BE2C (cell line): ENCODE results near the gene OTUD4.

ENCODE experiments used
- DNase-seq: peaks from one replicate; pipeline ENCODE4 v3.0.0-alpha.2; 2020
- H3K27me3 ChIP-seq: fragments of 250-450 bp; sonication (Bioruptor Pico); 2 replicates; pipeline ENCODE4 v1.5.1; 2020; ENCODE audit warnings: mild to moderate bottlenecking
- H3K36me3 ChIP-seq: fragments of 250-450 bp; sonication (Bioruptor Pico); 2 replicates; pipeline ENCODE4 v1.5.1; 2020; ENCODE audit warnings: mild to moderate bottlenecking
- H3K4me1 ChIP-seq: fragments of 250-450 bp; sonication (Bioruptor Pico); 2 replicates; pipeline ENCODE4 v1.5.1; 2020
- H3K4me3 ChIP-seq: 2 replicates; pipeline ENCODE4 v1.5.1; 2011; ENCODE audit warnings: low read depth, low read length
- H3K9me3 ChIP-seq: fragments of 250-450 bp; sonication (Bioruptor Pico); 2 replicates; pipeline ENCODE4 v1.5.1; 2020
- TF ChIP-seq, protein P1 (sequence below): IDR thresholded peaks from 2 replicates; pipeline ENCODE4 v1.5.1; 2012; ENCODE audit warnings: mild to moderate bottlenecking, low read depth, low read length

Gene OTUD4

DNA sequence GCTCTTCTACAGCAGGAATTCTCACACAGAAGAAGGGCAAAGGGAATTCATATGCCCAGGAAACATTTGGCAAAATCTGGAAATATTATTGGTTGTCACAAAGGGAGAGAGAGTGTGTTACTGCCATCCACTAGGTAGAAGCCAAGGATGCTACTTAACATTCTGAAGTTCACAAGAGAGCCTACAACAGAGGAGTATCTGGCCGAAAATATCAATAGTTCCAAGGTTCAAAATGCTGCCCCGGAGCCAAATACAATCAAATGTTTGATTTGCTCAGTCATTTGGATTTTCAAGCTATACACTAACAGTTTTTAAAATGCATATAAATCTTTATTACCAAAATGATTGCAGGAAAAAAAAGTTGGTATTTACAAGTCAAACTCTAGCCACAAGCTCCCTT lies 18.8 kb downstream of the OTUD4 start:
- Histone ChIP-seq H3K4me3 (no peak overlapping the region), H3K9me3 (no peaks in the 10 kb centered on the region), H3K36me3 (peaks cover 50% of the 10 kb centered on the region), H3K4me1 (no peaks in the 10 kb centered on the region), H3K27me3 (no peaks in the 10 kb centered on the region)
- no peak for DNase-seq
- TF ChIP-seq, protein P1, sequence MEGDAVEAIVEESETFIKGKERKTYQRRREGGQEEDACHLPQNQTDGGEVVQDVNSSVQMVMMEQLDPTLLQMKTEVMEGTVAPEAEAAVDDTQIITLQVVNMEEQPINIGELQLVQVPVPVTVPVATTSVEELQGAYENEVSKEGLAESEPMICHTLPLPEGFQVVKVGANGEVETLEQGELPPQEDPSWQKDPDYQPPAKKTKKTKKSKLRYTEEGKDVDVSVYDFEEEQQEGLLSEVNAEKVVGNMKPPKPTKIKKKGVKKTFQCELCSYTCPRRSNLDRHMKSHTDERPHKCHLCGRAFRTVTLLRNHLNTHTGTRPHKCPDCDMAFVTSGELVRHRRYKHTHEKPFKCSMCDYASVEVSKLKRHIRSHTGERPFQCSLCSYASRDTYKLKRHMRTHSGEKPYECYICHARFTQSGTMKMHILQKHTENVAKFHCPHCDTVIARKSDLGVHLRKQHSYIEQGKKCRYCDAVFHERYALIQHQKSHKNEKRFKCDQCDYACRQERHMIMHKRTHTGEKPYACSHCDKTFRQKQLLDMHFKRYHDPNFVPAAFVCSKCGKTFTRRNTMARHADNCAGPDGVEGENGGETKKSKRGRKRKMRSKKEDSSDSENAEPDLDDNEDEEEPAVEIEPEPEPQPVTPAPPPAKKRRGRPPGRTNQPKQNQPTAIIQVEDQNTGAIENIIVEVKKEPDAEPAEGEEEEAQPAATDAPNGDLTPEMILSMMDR: no peak

DNA sequence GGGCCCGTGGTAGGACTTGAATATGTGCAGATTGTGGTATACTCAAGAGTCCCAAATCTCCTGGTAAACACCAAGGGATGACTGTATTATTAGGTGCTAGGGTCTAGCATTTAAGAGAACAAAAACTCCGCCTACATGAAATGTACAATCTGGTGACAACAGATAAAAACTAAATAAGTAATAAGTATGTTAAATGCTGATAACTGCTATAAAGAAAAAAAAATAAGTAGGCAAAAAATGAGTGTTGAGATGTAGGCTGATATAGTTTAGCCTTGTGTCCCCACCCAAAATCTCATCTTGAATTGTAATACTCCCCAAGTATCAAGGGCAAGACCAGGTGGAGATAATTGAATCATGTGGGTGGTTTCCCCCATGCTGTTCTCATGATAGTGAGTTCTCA lies 23.4 kb downstream of the OTUD4 start:
- H3K4me3 ChIP-seq: no peak overlapping the region
- H3K9me3 ChIP-seq: no peaks in the 10 kb centered on the region
- peaks cover 58% of the 10 kb centered on the region for H3K36me3 ChIP-seq
- no peak for DNase-seq
- TF ChIP-seq, protein P1: no peak
- no peaks in the 10 kb centered on the region for H3K27me3 ChIP-seq
- H3K4me1 ChIP-seq: no peaks in the 10 kb centered on the region

DNA sequence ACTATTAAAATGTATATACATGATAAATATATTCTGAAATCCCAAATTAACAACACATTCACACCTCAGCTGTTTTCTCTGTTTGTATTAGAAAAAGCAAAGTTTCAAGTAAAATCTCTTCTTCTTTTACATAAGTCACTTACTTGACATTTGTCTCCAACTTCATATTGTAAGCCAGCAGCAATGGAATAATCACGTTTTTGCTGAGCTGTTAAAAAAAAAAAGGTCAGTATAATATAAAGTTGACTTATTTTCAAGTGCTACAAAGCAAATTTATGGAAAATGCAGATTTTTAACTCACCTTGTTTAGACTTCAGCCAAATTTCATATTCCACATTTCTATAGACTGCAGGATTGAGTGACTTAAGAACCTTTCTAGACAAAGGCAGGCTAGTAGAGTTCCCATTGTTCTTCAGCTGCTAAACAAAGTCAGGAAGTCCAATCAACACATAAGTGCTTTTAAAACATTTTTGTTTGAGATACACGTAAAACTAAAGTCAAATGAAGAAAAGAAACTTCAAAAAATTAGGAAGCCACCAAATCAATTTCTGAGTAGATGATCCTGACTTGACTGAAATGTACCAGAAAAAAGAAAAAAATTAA lies 25.0 kb downstream of the OTUD4 start:
- Histone ChIP-seq H3K9me3 (no peaks in the 10 kb centered on the region), H3K27me3 (no peaks in the 10 kb centered on the region), H3K36me3 (peaks cover 57% of the 10 kb centered on the region), H3K4me1 (no peaks in the 10 kb centered on the region), H3K4me3 (no peak overlapping the region)
- DNase-seq: no peak
- TF ChIP-seq, protein P1: no peak

DNA sequence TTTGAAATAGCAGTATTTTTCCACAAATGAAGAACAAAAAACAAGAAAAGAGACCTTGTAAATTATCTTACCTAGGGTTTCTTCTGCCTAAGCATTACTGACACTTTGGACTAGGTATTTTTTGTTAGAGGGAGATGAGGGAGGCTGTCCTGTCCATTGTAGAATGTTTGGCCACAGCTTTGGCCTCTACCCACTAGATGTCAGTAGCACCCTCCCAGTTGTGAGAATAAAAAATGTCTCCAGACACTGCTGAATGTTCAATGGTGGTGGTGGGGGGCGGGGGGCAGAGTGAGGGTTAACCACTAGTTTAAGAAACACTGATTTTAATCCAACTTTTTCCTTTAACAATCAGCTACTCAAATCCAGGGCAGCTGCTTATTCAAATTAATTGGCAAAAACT lies 25.8 kb downstream of the OTUD4 start:
- peak; percentile 21 for DNase-seq
- H3K36me3 ChIP-seq: peaks cover 61% of the 10 kb centered on the region
- TF ChIP-seq, protein P1: peak; percentile 65

DNA sequence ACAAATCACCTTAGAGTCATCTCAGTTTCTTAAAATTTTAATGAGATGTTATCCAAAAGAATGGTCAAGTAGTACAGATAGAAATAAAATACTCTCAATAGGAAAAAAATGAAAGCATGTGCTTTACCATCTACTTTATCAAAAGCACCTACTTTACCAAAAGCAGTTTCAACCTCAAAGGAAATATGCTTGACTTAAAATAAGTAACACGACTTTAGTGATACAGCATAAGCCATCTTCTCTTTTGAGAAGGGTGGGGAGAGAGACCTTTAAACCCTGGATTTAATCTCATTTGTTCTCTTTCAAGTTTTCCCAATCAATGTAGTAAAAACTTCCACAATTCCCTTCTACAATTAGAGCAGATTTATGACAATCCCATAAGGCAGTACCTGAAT lies 26.5 kb downstream of the OTUD4 start:
- no peaks in the 10 kb centered on the region for H3K4me1 ChIP-seq
- TF ChIP-seq, protein P1: no peak
- H3K4me3 ChIP-seq: no peak overlapping the region
- peaks cover 62% of the 10 kb centered on the region for H3K36me3 ChIP-seq
- DNase-seq: no peak
- no peaks in the 10 kb centered on the region for H3K9me3 ChIP-seq
- H3K27me3 ChIP-seq: no peaks in the 10 kb centered on the region

More for the DNA sequence above, 25.8 kb downstream of the OTUD4 start:
- no peak overlapping the region for H3K4me3 ChIP-seq
- H3K4me1 ChIP-seq: no peaks in the 10 kb centered on the region
- no peaks in the 10 kb centered on the region for H3K9me3 ChIP-seq
- no peaks in the 10 kb centered on the region for H3K27me3 ChIP-seq

DNA sequence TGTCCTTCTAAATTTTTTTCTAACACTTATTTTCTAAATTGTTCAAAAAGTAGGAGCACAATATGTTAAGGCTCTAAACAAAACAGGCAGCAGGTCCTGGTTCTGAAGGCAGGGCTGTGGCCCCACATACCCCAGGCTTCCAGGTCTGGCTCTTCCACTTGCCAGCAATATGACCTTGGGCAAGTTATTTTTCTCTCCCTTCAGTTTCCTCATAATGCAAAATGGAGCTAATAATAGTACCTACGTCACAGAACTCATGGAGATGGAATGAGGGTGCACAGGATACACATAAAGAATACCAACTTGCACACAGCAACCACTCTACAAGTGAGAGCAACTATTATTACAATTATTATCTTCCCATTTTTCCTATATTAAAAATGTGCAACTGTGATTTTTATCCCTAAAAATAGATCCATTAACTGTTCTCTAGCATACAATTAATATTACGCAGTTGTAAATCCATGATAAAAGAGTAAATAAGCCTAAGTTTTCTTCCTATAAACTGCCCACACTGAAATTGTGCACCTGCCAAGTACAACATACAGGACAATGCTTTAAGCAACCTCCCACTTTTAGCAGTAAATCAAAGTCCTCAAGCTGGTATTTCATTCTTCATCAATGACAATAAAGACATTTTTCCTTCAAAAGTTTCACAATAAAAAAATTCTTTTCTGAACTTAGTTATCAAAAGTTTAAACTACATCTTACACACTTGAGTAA lies 27.0 kb downstream of the OTUD4 start:
- Histone ChIP-seq H3K4me1 (no peaks in the 10 kb centered on the region), H3K27me3 (no peaks in the 10 kb centered on the region), H3K36me3 (peaks cover 61% of the 10 kb centered on the region), H3K4me3 (no peak overlapping the region), H3K9me3 (no peaks in the 10 kb centered on the region)
- no peak for DNase-seq
- TF ChIP-seq, protein P1: no peak
